K562 treated with DMSO at 1 percent for 4 hours (cell line): ENCODE data around the gene FNDC8. TPM values are rescaled to one million over a fixed set of nuclear protein-coding genes. Genes with fewer than 3 reads are reported as not detected.

Source experiments
- total RNA-seq: library from RNA; unstranded; fragments of 300-600 nt; gene quantifications from 2 replicates; pipeline ENCODE4 v1.2.3, GENCODE V29; 2022; ENCODE audit not compliant: insufficient read depth

FNDC8 gene
- not detected in 2 replicates for total RNA-seq

GRCh38 chr17:35121315-35121714 is at the start of gene FNDC8:
Gene FNDC8, plus strand, starts transcription at chr17:35121615. Its CDS starts 79 bp downstream, at chr17:35121694.

GRCh38 chr17:35119370-35120165 is 1.8 kb upstream of the FNDC8 start, which contains the start of gene RAD51D:
Gene RAD51D, minus strand, starts transcription at chr17:35119860. Its CDS starts 247 bp downstream, at chr17:35119613.

GRCh38 chr17:35141681-35142466 is 20.5 kb downstream of the FNDC8 start, which contains the start of gene NLE1:
Gene NLE1, minus strand, starts transcription at chr17:35142303. Its CDS starts 28 bp downstream, at chr17:35142275.

GRCh38 chr17:35147375-35147905 is 26.0 kb downstream of the FNDC8 start, which contains the start of gene UNC45B:
Gene UNC45B, plus strand, starts transcription at chr17:35147817. Its CDS starts 447 bp downstream, at chr17:35148264.

Other genes starting within 250 kb of the FNDC8 start
- gene CCT6B, start 160.2 kb upstream of the FNDC8 start, total RNA-seq, result 0.53 and 0.84 TPM in 2 replicates
- gene ZNF830, start 160.1 kb upstream of the FNDC8 start, total RNA-seq, result 6.2 and 12.9 TPM in 2 replicates
- 11.0 and 17.8 TPM in 2 replicates for gene LIG3, start 141.1 kb upstream of the FNDC8 start, total RNA-seq
- gene RFFL, start 57.9 kb upstream of the FNDC8 start, total RNA-seq, result 4.0 and 9.1 TPM in 2 replicates
- 6.7 and 14.7 TPM in 2 replicates for gene RAD51D, start 1.8 kb upstream of the FNDC8 start, total RNA-seq
- gene NLE1, start 20.7 kb downstream of the FNDC8 start, total RNA-seq, result 17.1 and 17.7 TPM in 2 replicates
- not detected in 2 replicates for gene UNC45B, start 26.2 kb downstream of the FNDC8 start, total RNA-seq
- gene SLC35G3, start 72.8 kb downstream of the FNDC8 start, total RNA-seq, result not detected in 2 replicates
- gene SLFN5, start 121.5 kb downstream of the FNDC8 start, total RNA-seq, result 1.6 and 1.8 TPM in 2 replicates